Peyer's patch (tissue), 4 donors: Measurements from ENCODE around the gene MYO9B.

Experiments used
- POLR2A ChIP-seq, 2 donors: fragments of 450-650 bp; IDR thresholded peaks; one replicate each; pipeline ENCODE4 v1.5.1; 2017; ENCODE audit warnings: antibody characterized with exemption in 2 of 2, mild to moderate bottlenecking in 2 of 2, moderate library complexity in 2 of 2
- TF ChIP-seq, protein P1 (sequence below), 6 experiments: fragments of 450-650 bp in 4 of 6; fragments of 200-600 bp in 2 of 6; sonication (generic) in 1 of 6; IDR thresholded peaks; one replicate each; pipeline ENCODE4 v1.5.1; 2017 to 2019; ENCODE audit warnings: antibody characterized with exemption in 6 of 6, mild to moderate bottlenecking in 3 of 6, moderate library complexity in 1 of 6

GRCh38 chr19:17035842-17036424 lies 39.6 kb upstream of the MYO9B start:
- no peak for TF ChIP-seq POLR2A (IDR thresholded peaks at IDR 0.05)
- TF ChIP-seq, protein P1, sequence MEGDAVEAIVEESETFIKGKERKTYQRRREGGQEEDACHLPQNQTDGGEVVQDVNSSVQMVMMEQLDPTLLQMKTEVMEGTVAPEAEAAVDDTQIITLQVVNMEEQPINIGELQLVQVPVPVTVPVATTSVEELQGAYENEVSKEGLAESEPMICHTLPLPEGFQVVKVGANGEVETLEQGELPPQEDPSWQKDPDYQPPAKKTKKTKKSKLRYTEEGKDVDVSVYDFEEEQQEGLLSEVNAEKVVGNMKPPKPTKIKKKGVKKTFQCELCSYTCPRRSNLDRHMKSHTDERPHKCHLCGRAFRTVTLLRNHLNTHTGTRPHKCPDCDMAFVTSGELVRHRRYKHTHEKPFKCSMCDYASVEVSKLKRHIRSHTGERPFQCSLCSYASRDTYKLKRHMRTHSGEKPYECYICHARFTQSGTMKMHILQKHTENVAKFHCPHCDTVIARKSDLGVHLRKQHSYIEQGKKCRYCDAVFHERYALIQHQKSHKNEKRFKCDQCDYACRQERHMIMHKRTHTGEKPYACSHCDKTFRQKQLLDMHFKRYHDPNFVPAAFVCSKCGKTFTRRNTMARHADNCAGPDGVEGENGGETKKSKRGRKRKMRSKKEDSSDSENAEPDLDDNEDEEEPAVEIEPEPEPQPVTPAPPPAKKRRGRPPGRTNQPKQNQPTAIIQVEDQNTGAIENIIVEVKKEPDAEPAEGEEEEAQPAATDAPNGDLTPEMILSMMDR (IDR thresholded peaks at IDR 0.05), result no peak
